GM23338 (cell line): ENCODE data around the gene LMF1. TPM values are rescaled to one million over a fixed set of nuclear protein-coding genes. Genes with fewer than 3 reads are reported as not detected.

ENCODE experiments used
- CREB1 ChIP-seq: fragments of 250-450 bp; sonication (Bioruptor Pico); IDR thresholded peaks from 2 replicates; pipeline ENCODE4 v1.5.0; 2020; ENCODE audit warnings: low read depth, mild to moderate bottlenecking, moderate library complexity
- CTCF ChIP-seq, 2 experiments: fragments of 200-600 bp in 1 of 2; sonication (generic) in 1 of 2; conservative IDR thresholded peaks; 2 replicates each; pipeline versions ENCODE4 v1.5.1 to v1.6.1; 2016 to 2017; ENCODE audit warnings: antibody characterized with exemption in 2 of 2, low read depth in 2 of 2, mild to moderate bottlenecking in 2 of 2, moderate library complexity in 1 of 2
- EZH2 ChIP-seq: fragments of 200-600 bp; sonication (generic); IDR thresholded peaks from one replicate; pipeline ENCODE4 v1.8.0; 2017; ENCODE audit warnings: antibody characterized with exemption, mild to moderate bottlenecking, low read depth; ENCODE audit not compliant: unreplicated experiment
- EZH2phosphoT487 ChIP-seq: fragments of 200-600 bp; sonication (generic); IDR thresholded peaks from one replicate; pipeline ENCODE4 v1.8.1; 2018; ENCODE audit warnings: antibody characterized with exemption; ENCODE audit not compliant: unreplicated experiment
- NANOG ChIP-seq: IDR thresholded peaks from 2 replicates; pipeline ENCODE4 v1.6.1; 2016; ENCODE audit warnings: antibody characterized with exemption, borderline replicate concordance
- REST ChIP-seq: IDR thresholded peaks from one replicate; pipeline ENCODE4 v1.6.1; 2018; ENCODE audit warnings: antibody characterized with exemption; ENCODE audit not compliant: unreplicated experiment
- STAT1 ChIP-seq: IDR thresholded peaks from one replicate; pipeline ENCODE4 v1.6.1; 2016; ENCODE audit warnings: antibody characterized with exemption; ENCODE audit not compliant: unreplicated experiment
- ZNF114 ChIP-seq: fragments of 250-450 bp; sonication (Bioruptor Pico); IDR thresholded peaks from 2 replicates; pipeline ENCODE4 v1.5.0; 2020; ENCODE audit warnings: mild to moderate bottlenecking, moderate library complexity
- ZNF331 ChIP-seq: fragments of 250-450 bp; sonication (Bioruptor Pico); IDR thresholded peaks from 2 replicates; pipeline ENCODE4 v1.5.0; 2020; ENCODE audit warnings: low read depth, mild to moderate bottlenecking, moderate library complexity
- ZNF462 ChIP-seq: fragments of 250-450 bp; sonication (Bioruptor Pico); IDR thresholded peaks from 2 replicates; pipeline ENCODE4 v1.5.0; 2020; ENCODE audit warnings: mild to moderate bottlenecking, moderate library complexity
- polyA plus RNA-seq: library from polyadenylated mRNA; unstranded; fragments of >200 nt; fragmentation: Nextera tagmentation; extraction: Ambion mirVana; gene quantifications from 2 replicates; pipeline ENCODE4 v1.2.1, GENCODE V29; 2016
- total RNA-seq: library from RNA; depleted of rRNA; stranded (reverse); fragments of >200 nt; shearing (Covaris generic); gene quantifications from 2 replicates; pipeline ENCODE4 v1.2.3, GENCODE V29; 2014

Gene LMF1
- total and polyA plus RNA-seq, 2 experiments from 2014 or later = 4.2 to 10.1 TPM

- no peak for TF ChIP-seq ZNF462
- TF ChIP-seq REST = no peak
- TF ChIP-seq ZNF114 (CRISPR knock-in tag) = no peak
- no peak for TF ChIP-seq NANOG
- no peak for TF ChIP-seq CREB1
- TF ChIP-seq STAT1 = no peak
- no peak for TF ChIP-seq EZH2
- no peak for TF ChIP-seq CTCF (conservative IDR thresholded peaks at IDR 0.05; ENCODE audit: low read depth in 2 of 2)
- no peak for TF ChIP-seq EZH2phosphoT487
- TF ChIP-seq ZNF331 (CRISPR knock-in tag) = no peak
These were observed 33.5 kb downstream of the LMF1 start (continued) for GRCh38 chr16:937311-937710.
